DMS153 treated with DMSO at 0.1 percent for 48 hours (cell line): ENCODE measurements around the gene HNRNPH2.

ENCODE experiments used
- DNase-seq: peaks from one replicate; lab custom pipeline; 2025; ENCODE audit not compliant: unreplicated experiment; lab: John Stamatoyannopoulos, UW

HNRNPH2 gene, protein sequence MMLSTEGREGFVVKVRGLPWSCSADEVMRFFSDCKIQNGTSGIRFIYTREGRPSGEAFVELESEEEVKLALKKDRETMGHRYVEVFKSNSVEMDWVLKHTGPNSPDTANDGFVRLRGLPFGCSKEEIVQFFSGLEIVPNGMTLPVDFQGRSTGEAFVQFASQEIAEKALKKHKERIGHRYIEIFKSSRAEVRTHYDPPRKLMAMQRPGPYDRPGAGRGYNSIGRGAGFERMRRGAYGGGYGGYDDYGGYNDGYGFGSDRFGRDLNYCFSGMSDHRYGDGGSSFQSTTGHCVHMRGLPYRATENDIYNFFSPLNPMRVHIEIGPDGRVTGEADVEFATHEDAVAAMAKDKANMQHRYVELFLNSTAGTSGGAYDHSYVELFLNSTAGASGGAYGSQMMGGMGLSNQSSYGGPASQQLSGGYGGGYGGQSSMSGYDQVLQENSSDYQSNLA

DNA sequence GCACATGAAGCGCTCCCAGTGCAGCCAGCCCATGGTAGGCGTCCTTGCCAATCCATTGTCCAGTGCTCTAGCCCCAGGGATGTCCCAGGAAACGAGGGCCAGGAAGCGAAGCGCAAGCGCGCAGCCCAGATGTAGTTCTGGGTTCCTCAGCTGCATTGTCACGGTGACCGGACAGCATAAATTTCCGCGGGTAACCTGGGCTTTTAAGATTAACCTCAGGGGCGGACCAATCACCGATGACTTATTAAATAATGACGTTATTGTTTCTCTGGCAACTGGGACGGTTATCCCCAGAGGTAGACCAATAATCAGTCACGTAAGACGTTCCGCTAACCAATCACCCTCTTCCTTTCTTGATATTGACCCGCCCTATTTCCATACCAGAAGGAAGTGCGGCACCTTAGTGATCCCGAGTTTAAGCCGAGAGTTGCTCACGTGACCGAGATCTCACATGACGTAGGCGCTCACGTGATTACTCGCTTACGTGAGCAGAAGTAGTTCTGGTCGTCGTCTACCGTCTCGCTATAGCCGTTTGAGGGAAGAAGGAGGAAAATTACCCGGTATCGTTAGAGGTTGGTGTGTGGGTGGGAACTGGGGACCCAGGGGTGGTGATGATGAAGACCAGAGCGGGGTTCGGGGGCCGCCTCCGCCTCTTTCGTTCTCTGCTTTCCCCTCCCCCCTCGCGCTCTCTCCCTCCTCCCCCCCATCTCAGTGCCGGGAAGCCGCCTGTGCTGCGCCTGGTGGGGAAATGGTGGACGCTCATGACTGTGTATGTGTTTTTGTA lies at the start of gene HNRNPH2, which contains the start of gene GLA:
Gene HNRNPH2 (plus strand): TSS at position 475 of the 784 bp plus-strand sequence. CDS start 3,767 bp downstream, outside the sequence.
Gene GLA (minus strand): TSS at position 178 of the 784 bp plus-strand sequence. CDS start 22 bp downstream, at position 156.
- DNase-seq = peak; percentile 87

DNA sequence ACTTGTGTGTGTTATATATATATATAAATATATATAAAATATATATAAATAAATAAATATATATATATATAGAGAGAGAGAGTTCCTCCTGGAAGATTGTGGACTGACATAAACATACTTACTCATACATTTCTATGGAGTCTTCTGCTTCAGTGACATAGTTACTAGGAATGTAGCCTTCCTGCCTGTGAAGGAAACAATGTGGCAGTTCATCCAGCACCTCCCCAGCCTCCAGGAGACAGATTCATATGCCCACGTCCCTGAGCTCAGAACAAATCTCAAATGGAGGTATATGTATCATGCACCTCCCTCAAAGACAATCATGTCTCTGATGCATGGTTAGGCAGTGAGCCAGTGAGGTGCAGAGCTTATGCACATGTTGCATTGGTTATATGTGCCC lies 48.1 kb upstream of the HNRNPH2 start:
- no peak for DNase-seq

DNA sequence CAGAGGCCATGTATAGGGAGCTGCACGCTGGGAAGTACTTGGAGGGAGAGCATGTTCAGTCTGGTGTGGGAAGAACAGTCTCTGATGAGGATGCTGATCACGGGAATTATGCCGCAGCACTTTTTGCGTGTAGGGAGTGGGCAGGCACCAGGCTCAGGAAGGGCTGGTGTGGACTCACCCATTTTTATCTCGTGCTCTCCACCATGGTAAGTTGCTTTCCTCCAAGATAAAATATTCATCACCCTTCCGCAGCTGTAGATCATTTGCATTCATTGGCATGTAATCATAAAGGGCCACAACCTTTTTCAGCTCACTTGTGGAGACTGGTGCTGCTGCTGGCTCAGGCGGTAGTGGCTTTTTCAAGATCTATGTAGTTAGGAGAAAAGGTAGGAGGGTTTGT lies 47.6 kb upstream of the HNRNPH2 start:
- DNase-seq = no peak

DNA sequence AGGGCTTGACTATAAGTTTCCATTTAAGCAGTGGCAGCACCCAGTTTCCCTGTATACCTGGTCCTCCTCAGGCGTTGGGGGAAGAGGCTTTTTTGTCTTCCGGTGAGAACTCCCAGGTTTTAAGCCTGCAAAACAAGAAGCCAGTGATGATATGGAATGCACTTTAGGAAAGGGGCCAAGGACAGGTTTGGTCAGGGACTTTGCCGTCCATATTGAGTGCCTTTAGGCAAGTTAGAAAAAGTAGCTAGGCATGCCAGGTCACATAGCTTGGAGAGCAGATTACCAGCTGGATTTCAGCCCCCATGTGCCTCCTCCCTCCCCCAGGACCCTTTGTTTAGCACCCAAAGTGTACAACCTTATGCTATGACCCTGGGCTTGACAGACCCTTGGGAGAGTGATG lies 45.9 kb upstream of the HNRNPH2 start:
- no peak for DNase-seq

DNA sequence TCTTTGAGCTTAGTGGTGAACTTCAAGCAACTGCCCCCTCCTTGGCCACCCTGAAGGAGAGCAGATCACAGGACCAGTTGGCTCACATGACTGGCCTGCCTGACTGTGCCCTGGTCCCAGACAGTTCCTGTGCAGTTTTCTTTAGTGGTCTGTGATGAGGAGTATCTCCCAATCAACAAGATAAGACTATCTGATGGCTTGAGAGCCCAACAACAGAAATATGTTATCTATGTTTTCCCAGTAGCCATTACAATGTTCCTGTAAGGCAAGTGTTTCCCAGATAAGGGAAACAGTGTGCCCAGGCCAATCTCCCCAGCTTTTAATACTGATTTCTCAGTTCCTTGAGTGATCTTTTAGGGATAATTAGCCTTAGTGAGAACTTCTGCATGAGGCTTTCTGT lies 45.3 kb upstream of the HNRNPH2 start:
- no peak for DNase-seq

DNA sequence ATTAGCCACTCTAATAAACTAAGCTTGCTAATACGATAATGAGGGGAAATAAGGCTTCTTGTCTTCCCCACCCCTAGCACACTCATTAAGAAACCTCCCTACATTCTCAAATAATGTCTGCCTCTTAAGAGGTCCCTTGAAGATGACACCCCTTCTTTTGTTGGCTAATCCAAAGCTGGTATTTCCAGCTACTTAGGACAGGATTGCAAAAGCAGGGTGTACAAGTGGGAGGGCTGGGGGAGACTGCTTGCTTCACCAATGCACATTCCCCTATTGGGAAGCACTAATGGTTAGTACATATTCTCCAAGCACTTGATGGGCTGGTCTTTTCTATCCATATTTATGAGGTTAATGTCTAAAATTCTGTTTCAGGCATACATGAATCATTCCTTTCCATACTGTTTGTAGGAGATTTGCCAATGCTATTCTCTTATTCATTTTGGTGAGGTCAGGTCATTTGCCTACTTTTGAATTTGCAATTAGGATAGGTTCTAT lies 42.7 kb upstream of the HNRNPH2 start:
- no peak for DNase-seq

DNA sequence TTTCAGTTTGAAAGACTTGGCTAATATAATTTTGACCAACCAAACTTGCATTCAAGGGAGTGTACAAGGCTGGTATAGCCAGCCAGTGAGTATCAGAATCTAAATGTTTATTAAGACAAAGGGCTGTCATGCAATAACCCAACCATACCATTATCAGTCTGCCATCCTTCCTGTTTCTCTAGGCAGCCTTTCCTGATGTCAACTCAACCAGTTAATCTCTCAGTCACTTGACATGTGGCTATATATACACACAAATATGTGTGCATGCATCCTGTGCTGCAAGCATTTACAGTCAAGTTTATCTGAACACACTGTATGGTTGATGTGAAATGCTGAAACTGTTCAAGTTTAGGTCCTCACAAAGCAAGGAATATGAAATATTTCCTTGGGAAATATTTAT lies 39.2 kb upstream of the HNRNPH2 start:
- DNase-seq = no peak

DNA sequence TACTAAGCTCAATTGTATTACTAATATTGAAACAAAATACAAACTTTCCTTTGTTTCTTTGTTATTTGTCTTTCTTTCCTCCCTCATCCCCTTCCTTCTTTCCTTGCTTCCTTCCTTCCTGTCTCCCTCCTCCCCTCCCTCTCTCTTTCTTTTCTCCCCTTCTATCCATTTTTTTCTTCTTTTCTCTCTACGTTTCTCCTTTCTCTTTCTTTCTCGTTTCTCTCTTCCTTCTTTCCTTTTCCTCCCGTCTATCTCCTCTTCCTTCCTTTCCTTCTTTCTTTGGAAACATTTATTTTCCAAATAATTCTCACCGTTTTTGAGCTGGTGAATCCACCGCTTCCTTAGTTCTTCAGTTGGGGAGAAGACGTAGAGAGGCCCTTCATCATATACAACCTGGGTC lies 38.3 kb upstream of the HNRNPH2 start:
- DNase-seq = no peak

DNA sequence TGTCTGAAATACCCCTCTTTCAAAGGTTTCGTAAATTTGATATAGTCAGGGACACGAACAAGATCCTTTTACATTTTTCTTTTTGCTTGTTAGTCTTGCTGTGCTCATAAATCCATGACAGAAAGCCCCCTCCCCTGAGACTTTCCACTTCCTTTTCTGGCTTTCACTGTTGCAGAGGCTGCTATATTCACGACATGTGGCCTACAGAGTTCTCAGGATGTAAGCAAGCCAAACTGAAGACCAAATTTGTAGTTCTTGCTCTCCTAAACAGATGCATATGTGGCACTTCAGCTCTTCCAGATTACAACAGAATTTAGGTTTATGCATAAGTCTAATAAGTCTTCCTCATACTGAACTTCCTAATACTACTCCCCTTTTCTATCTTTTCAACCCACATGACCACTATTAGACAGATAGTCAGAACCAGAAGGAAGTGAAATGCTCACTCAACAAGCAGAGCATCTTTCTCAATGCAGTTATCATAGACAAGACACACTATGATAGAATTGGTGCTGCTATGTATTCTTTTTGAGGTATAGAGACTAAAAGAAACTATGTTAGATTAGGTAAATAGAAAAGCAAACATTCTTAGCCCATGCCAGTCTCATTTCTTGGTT lies 37.0 kb upstream of the HNRNPH2 start:
- DNase-seq = no peak

DNA sequence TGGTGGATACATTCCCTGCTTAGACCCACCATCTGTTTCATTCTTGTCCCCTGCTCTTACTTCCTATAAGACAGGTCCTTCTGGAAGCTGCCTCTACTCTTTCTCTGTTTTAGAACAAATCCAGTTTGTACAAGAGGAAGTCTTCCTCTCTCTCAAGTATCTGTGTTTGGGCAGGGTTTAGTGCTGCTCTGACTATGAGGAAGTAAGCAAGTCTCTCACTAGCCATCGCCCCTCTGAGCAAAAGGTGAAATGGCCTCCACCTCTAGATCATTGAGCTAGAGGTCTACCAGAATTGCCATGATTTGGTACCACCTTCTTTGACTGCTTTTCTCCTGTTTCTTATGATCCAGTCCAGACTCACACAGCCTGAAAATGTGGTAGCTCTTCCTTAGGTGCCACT lies 30.5 kb upstream of the HNRNPH2 start:
- no peak for DNase-seq

DNA sequence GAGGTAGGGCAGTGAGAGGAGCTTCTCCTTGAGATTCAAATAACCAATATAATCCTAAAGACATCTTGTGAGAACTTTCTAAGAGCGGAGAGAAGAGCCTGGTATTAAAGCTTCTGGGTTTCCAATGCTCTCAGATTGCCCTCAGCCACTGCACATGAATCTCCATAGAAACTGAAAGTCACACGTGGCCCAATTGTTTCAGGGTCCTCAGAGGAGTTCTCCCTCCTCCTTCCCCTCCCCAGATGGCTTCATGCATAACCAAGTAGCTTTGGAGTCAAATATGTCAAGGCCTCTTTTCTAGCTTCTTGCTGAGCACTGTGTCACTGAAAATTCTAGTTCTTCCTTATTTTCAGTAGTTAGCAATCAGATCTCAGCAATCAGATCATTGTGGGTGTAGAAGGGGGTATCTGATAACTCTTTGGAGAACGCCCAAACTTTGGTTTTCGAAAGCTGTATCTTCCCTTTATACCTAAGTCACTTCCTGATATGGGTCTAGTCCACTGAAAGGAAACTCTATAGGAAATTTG lies 24.3 kb upstream of the HNRNPH2 start:
- no peak for DNase-seq

DNA sequence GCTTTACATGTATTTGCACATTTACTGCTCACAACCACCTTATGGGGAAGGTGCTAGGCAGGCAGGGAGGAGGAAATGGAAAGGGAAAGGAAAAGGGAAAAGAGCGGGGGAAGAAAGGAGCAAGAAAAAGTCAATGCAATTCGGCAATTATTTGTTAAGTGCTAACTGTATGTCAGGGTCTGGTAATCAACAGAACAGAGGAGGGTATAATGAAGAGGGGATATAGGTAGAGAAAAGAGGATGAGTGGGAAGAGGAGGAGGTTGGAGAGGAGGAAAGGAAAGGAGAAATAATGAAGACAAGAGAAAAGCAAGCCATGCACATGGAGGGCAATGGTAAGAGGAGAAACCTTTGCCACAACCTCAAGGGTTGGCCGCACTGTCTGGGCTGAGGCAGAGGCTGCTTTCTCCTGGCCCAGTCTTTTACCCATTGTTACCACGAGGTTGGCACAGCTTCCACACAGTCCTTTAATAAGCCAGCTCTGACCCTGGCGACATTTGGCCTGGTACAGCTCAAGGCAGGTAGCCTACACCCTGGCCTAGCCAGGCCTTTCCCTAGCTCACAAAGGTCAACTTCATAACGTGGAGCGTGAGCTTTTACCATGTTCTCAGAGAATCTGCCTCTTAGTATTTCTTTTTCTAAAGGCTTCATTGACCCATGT lies 22.9 kb upstream of the HNRNPH2 start:
- no peak for DNase-seq

DNA sequence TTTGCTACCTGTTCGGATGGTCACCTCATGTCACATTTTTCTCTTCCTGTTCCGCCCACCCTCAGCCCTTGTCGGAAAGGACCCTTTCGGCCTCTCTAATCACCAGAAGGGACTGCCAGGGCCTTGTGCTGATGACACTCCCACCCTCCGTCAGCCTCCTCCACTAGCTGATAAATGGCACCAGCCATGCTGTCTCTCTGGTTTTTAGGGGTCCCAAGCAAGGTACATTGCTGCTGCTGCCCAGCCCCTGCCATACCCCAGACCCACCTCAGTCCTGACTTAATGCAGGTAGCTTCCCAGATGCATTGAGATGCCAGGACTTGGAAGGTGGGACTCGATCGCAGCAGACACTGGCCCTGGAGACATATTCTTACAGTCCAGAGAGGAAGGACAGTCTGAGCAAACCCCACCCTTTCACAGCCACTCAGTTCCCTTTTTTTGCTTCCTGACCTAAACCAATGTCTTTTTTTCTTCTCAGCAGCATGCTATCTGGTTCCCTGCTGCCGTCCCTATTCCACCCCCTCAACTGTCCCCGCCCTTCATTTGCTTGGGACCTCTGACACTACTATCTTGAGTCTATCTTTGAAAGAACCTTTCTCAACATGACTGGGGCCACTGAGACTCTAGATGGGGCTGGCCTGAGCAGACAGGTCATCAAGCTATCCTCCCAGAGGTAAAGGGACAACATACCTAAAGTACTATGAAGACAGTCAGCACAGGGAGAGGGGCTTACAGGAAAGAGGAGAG lies 22.1 kb upstream of the HNRNPH2 start, which contains the start of gene BTK:
Gene BTK (minus strand): TSS at position 397 of the 747 bp plus-strand sequence. CDS start 10,907 bp downstream, outside the sequence.
- no peak for DNase-seq

DNA sequence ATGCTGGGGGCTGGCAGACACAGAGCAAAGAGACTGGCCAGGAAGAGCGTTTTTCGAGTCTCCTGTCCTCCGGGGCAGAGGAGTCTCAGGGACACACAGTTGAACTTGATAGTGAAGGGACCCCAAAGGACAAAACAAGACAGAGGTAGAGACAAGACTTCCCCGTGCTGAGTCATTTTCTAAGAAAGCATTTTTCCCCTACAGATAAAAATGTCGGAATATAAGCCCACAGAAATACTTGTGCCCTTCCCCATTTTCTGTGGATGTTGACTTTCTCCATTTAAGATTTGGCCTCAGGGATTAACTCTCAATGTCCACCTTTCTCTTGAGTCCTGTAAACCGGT lies 21.5 kb upstream of the HNRNPH2 start:
- DNase-seq = no peak

DNA sequence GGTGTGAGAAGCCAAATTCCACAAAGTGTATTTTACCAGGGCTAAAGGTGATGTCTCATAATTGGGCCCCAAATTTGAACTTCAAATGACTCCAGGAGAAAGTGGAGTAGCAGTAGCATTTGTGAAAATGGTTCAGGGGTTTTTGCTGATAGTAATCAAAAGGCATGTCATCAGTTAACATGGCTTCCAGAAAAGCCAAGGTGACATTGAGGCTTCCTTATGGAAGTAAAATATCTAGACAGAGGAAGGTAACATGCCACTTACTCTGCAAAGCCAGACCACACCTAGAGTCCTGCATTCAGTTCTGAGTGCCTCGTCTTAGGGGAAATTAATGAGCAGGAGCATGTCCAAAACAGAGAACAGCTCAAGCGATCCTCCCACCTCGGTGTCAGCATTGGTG lies 19.4 kb upstream of the HNRNPH2 start:
- no peak for DNase-seq

DNA sequence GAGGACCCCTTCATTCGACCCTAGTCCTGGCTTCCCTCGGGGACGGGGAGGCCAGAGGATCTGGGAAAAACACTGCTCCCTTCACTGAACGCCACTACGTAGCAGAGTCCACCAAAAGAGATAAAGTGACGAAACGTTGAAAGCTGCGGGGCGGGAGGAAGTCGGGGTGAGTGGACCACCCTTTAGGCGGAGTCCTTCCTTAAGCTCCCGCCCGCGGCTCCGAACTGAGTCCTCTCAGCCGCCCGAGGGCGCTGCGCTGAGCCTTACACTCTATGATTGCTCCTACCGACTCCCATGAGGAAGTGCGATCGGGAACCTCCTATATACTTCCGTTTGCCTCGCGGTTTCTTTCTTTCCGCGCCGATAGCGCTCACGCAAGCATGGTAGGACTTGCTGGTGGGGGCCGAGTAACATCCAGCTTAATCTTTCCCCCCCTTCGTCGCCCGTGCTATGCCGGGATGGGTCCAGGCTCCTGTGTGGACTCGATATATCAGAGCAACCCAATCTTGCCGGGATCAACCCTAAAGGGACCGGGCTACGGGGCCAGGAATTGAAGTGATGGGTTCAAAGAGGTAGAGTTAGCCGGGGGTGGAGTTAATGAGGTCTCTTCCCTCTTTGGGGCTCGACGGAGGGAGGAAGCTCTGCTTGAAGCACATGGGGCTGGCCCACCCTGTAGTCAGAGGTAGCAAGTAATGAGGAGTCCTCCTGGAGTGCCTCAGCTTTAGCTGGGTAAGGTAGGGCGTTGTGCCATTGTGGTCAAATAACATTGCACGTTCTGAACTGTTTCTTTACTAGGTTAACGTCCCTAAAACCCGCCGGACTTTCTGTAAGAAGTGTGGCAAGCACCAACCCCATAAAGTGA lies 17.1 kb upstream of the HNRNPH2 start, which contains the start of gene RPL36A:
Gene RPL36A (plus strand): TSS at position 348 of the 862 bp plus-strand sequence. CDS start 33 bp downstream, at position 381.
- peak; percentile 38 for DNase-seq

DNA sequence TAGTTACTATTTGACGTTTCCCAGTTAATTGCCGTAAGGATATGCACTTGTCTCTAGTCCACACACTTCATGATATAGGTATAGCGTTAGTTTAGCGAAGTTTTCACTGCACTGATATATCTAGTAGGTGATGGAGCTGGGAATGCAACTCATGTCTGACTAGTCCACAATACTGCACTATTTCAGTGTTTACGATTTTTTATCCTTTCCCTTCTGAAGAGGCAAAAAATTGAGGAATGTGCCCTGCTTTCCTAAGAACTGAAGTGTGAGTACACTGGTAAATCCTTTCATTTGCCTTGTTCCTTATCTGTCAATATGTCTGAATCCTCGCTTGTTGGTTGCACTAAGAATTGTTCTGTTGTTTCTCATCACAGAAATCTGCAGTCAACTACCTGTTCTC lies 16.2 kb upstream of the HNRNPH2 start:
- DNase-seq = no peak

DNA sequence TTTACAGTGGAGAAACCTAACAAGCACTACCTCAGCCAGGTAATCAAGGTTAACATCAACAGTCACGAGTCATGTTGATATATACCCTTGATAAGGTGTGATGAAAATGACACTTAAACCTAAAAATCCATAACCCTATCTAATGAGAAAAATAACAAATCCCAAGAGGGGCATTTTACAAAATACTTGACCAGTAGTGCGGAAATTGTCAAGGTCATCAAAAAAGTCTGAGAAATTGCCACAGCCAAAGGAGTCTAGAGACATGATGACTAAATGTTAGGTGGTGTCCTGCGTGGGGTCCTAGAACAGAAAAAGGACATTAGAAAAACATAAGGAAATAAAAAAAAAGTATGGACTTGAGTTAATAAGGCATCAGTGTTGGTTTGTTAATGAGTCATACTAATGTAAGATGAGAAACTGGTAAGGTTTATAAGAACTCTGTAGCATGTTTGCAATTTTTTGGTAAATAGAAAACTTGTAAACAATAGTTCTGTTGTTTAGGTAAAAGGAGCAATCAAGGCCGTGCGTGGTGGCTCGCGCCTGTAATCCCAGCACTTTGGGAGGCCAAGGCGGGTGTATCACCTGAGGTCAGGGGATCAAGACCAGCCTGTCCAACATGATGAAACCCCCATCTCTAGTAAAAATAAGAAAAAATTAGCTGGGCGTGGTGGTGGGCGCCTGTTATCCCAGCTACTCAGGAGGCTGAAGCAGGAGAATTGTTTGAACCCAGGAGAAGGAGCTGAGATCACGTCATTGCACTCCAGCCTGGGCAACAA lies 14.3 kb upstream of the HNRNPH2 start:
- DNase-seq = no peak
